SK-N-MC (cell line): Measurements from ENCODE around the gene CDH1.

Experiments used
- EZH2 ChIP-seq: fragments of 200-600 bp; sonication (generic); IDR thresholded peaks from one replicate; pipeline ENCODE4 v1.6.1; 2017; ENCODE audit warnings: antibody characterized with exemption
- POLR2AphosphoS5 ChIP-seq: IDR thresholded peaks from 2 replicates; pipeline ENCODE4 v1.6.1; 2012; ENCODE audit warnings: mild to moderate bottlenecking, low read depth, low read length, borderline replicate concordance

DNA sequence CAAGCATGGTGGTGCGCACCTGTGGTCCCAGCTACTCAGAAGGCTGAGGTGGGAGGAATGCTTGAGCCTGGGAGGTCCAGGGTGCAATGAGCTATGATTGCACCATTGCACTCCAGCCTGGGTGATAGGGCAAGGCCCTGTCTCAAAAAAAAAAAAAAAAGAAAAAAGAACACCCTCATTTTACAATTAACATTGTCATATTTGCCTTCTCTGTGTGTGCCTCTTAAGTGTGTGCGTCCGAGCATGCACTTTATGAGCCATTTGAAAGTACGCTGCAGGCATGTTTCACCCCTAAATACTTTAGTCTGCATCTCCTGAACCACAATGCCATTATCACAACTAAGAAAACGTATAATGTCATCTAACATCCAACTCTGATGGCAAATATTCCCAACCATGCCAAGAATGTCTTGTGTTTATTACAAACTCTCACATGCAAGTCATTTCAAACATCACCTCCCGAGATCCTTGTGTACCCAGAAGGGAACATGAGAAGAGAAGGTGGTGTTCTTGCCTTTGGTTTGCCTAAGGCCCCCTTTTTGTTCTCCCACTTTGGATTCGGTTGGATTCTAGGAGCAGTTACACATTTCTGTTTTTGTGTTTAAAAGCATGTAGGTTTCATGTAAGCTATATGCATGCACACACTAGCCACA, 38.0 kb downstream of the CDH1 start:
- no peak for TF ChIP-seq POLR2AphosphoS5
- no peak for TF ChIP-seq EZH2
